ENCODE results near the gene ZDHHC4.

ZDHHC4 gene

GRCh38 chr7:6542368-6542767 is 34.9 kb upstream of the ZDHHC4 start:
- Histone ChIP-seq H3K27ac (no peak overlapping the region), H3K4me3 (IDR thresholded peaks at IDR 0.05; ENCODE audit: insufficient read depth, low read depth, low read length) (no peak overlapping the region), H3K4me1 (ENCODE audit: low read depth, poor library complexity, severe bottlenecking) (no peaks in the 10 kb centered on the region), H2AFZ (ENCODE audit: low read depth) (no peak overlapping the region), H3K27me3 (ENCODE audit: insufficient read depth, low read depth) (no peaks in the 10 kb centered on the region), H3K79me2 (ENCODE audit: insufficient read depth, low read depth) (no peaks in the 10 kb centered on the region), H4K20me1 (ENCODE audit: insufficient read depth) (no peaks in the 10 kb centered on the region), H3K9ac (no peak overlapping the region), H3K36me3 (ENCODE audit: insufficient read depth) (no peaks in the 10 kb centered on the region), H3K4me2 (no peak overlapping the region)
- TF ChIP-seq, protein P1, sequence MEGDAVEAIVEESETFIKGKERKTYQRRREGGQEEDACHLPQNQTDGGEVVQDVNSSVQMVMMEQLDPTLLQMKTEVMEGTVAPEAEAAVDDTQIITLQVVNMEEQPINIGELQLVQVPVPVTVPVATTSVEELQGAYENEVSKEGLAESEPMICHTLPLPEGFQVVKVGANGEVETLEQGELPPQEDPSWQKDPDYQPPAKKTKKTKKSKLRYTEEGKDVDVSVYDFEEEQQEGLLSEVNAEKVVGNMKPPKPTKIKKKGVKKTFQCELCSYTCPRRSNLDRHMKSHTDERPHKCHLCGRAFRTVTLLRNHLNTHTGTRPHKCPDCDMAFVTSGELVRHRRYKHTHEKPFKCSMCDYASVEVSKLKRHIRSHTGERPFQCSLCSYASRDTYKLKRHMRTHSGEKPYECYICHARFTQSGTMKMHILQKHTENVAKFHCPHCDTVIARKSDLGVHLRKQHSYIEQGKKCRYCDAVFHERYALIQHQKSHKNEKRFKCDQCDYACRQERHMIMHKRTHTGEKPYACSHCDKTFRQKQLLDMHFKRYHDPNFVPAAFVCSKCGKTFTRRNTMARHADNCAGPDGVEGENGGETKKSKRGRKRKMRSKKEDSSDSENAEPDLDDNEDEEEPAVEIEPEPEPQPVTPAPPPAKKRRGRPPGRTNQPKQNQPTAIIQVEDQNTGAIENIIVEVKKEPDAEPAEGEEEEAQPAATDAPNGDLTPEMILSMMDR (conservative IDR thresholded peaks at IDR 0.05; ENCODE audit: low read depth, low read length), result no peak

GRCh38 chr7:6545398-6546126 is 31.7 kb upstream of the ZDHHC4 start:
- H3K4me2 ChIP-seq, result no peak overlapping the region

DNA sequence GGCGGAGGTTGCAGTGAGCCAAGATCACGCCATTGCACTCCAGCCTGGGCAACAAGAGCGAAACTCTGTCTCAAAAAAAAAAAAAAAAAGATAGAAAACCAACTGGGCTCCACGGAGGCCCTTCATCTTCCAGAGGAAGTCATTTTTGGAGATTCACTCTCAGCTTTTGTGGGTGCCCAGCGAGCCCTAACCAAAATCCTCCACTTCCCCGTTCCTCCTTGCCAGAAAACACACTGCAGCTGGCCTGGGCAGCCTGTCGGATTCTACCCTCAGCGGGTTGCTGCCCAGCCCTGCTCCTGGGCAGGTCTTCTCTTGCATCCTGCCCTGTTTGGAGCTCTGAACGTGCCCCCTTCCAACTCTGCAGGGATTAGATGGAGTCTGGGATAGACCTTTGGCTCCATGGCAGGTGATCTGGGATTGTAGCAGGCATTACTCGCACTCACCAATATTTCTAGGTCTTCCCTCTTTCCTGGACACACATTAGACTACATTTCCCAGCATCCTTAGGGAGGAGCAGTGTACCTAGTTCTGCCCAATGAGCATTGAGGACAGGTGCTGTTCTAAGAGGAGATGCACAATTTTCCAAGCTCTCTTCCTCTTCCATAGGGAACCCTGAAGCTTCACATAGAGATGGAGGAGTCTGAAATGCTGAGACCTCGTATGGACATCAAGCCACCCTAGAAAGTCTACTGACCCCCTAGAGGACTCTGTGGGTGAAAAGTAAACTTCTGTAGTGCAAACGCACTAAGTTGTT is 30.6 kb upstream of the ZDHHC4 start:
- Histone ChIP-seq H3K79me2 (ENCODE audit: insufficient read depth, low read depth) (no peaks in the 10 kb centered on the region), H3K27me3 (ENCODE audit: insufficient read depth, low read depth) (no peaks in the 10 kb centered on the region), H4K20me1 (ENCODE audit: insufficient read depth) (no peaks in the 10 kb centered on the region), H3K9ac (no peak overlapping the region), H3K36me3 (ENCODE audit: insufficient read depth) (no peaks in the 10 kb centered on the region), H3K4me3 (IDR thresholded peaks at IDR 0.05; ENCODE audit: insufficient read depth, low read depth, low read length) (no peak overlapping the region), H3K27ac (no peak overlapping the region), H2AFZ (ENCODE audit: low read depth) (no peak overlapping the region), H3K4me2 (no peak overlapping the region), H3K4me1 (ENCODE audit: low read depth, poor library complexity, severe bottlenecking) (no peaks in the 10 kb centered on the region)
- TF ChIP-seq, protein P1 (conservative IDR thresholded peaks at IDR 0.05; ENCODE audit: low read depth, low read length), result no peak

More at GRCh38 chr7:6545398-6546126, 31.7 kb upstream of the ZDHHC4 start:
- Histone ChIP-seq H3K79me2 (ENCODE audit: insufficient read depth, low read depth) (no peaks in the 10 kb centered on the region), H3K36me3 (ENCODE audit: insufficient read depth) (no peaks in the 10 kb centered on the region), H4K20me1 (ENCODE audit: insufficient read depth) (no peaks in the 10 kb centered on the region), H3K9ac (no peak overlapping the region), H3K27me3 (ENCODE audit: insufficient read depth, low read depth) (no peaks in the 10 kb centered on the region), H2AFZ (ENCODE audit: low read depth) (no peak overlapping the region), H3K27ac (no peak overlapping the region), H3K4me1 (ENCODE audit: low read depth, poor library complexity, severe bottlenecking) (no peaks in the 10 kb centered on the region), H3K4me3 (IDR thresholded peaks at IDR 0.05; ENCODE audit: insufficient read depth, low read depth, low read length) (no peak overlapping the region)
- TF ChIP-seq, protein P1 (conservative IDR thresholded peaks at IDR 0.05; ENCODE audit: low read depth, low read length), result no peak

DNA sequence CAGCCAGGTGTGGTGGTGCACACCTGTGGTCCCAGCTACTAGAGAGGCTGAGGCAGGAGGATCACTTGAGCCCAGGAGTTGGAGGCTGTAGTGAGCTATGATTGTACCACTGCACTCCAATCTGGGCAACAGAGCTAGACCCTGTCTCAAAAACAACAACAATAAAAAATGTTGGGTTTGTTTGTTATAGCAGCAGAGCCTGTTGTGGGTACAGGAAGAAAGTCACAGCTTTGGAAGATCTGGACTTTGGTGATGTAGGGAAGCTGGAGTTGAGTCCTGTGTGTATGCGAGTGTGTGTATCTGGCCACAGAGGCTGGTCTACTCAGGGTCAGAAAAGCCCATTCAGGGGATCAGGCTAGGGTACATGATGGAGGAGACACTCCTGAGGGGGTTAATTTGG is 29.9 kb upstream of the ZDHHC4 start:
- Histone ChIP-seq H3K36me3 (ENCODE audit: insufficient read depth) (no peaks in the 10 kb centered on the region), H3K4me1 (ENCODE audit: low read depth, poor library complexity, severe bottlenecking) (no peaks in the 10 kb centered on the region), H2AFZ (ENCODE audit: low read depth) (no peak overlapping the region), H4K20me1 (ENCODE audit: insufficient read depth) (no peaks in the 10 kb centered on the region), H3K79me2 (ENCODE audit: insufficient read depth, low read depth) (no peaks in the 10 kb centered on the region), H3K27ac (no peak overlapping the region), H3K4me3 (IDR thresholded peaks at IDR 0.05; ENCODE audit: insufficient read depth, low read depth, low read length) (no peak overlapping the region), H3K27me3 (ENCODE audit: insufficient read depth, low read depth) (no peaks in the 10 kb centered on the region), H3K9ac (no peak overlapping the region), H3K4me2 (no peak overlapping the region)
- TF ChIP-seq, protein P1 (conservative IDR thresholded peaks at IDR 0.05; ENCODE audit: low read depth, low read length), result no peak

Data from KMS-11 (cell line).